ENCODE data around the gene ILRUN. TPM values are rescaled to one million over a fixed set of nuclear protein-coding genes. Genes with fewer than 3 reads are reported as not detected.
A peak's percentile ranks its signal among the peaks of the same experiment; 100 is the strongest.
"Not testable (repeated sequence)": the region's sequence is repeated elsewhere in the genome, so short reads cannot be mapped to it uniquely, and the experiment has no call there.

Gene ILRUN
- total RNA-seq, 1 experiment from 2014 or later = 64.6 TPM

DNA sequence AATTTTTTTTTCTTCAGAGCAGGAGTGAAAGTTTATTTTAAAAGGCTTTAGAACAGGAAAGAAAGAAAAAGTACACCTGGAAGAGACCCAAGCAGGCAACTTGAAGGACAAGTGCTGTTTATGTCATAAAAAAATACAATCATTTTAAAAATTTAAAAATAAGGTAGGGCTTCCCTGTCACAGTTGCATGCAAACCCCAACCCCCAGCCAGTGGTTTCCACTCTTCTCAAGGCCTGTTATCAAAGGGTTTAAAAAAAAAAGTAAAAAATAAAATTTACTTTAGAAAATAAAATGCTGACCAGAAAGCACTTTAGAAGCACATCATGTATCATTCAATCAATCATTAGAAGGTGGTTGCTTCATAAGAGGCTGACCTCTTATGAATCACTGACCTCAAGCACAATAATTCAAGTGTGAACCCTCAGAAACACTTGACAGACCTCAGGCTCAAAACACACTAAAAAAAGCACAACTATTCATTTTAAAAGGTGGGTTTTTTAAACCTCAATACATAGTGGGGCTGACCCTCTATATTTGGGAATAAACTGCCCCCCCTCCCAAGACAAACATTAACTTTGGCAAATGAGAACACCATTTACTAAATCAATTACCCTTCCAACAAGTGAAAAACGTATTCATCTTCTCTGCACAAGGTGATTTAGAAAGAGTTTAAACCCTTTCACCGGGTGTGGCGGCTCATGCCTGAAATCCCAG is 15.6 kb downstream of the ILRUN start:
- no peak overlapping the region for H3K4me2 ChIP-seq (ENCODE audit: insufficient read depth, insufficient read length, low read length)
- Mint-ChIP-seq H3K27me3 (ENCODE audit: low read depth) (no peaks in the 10 kb centered on the region), H3K9me3 (no peaks in the 10 kb centered on the region; a peak in 1 of 5 replicates), H3K4me1 (no peaks in the 10 kb centered on the region), H3K27ac (0 out of 7 replicates have a peak overlapping the region, but pooled peaks of 1 of the 3 experiments have one; percentile 28), H3K4me3 (no peak overlapping the region), H3K36me3 (ENCODE audit: insufficient read depth in 1 of 3, low read depth in 3 of 3) (peaks cover 0 to 4% (median 4%) of the 10 kb centered on the region in 3 experiments; a peak in 4 of 7 replicates)
- no peak overlapping the region for H2BK5ac ChIP-seq (ENCODE audit: insufficient read length, low read length)
- no peak for TF ChIP-seq CTCF (conservative IDR thresholded peaks at IDR 0.05)
- H4K91ac ChIP-seq (ENCODE audit: insufficient read length, low read depth, low read length) = no peak overlapping the region
- no peak overlapping the region for H2BK12ac ChIP-seq (ENCODE audit: insufficient read length, low read depth, low read length)
- H2AFZ ChIP-seq (ENCODE audit: low read length) = no peak overlapping the region
- H4K5ac ChIP-seq (ENCODE audit: insufficient read length, low read depth, low read length) = no peak overlapping the region
- no peaks in the 10 kb centered on the region for H4K20me1 ChIP-seq (ENCODE audit: control insufficient read depth, insufficient read depth, insufficient read length)
- no peaks in the 10 kb centered on the region for H3K23me2 ChIP-seq (ENCODE audit: insufficient read length, low read depth, low read length, poor library complexity, severe bottlenecking)
- WGBS (ENCODE audit: extremely low coverage, insufficient read length, low lambda C conversion rate) = no CpG with 5 or more reads among the region's 3 CpGs
- H4K8ac ChIP-seq (replicated peaks; ENCODE audit: insufficient read length, low read depth, low read length) = no peak overlapping the region
- H3K79me1 ChIP-seq (ENCODE audit: insufficient read depth, low read depth, low read length, poor library complexity, severe bottlenecking) = peaks cover 12% of the 10 kb centered on the region
- H3K27ac ChIP-seq (ENCODE audit: insufficient read length, low read depth, low read length) = no peak overlapping the region
- H3K4ac ChIP-seq (ENCODE audit: low read depth, low read length) = no peak overlapping the region
- no peak overlapping the region for H3K23ac ChIP-seq (ENCODE audit: insufficient read length, low read depth, low read length)
- H3K9me3 ChIP-seq (ENCODE audit: control insufficient read depth, low read depth, low read length) = no peaks in the 10 kb centered on the region
- H3K18ac ChIP-seq (ENCODE audit: insufficient read length, low read depth, low read length) = no peak overlapping the region
- no peak for DNase-seq
- H3K9ac ChIP-seq (ENCODE audit: extremely low read depth, insufficient read length, low read length) = no peak overlapping the region
- H2BK20ac ChIP-seq (ENCODE audit: low read depth, low read length, poor library complexity, severe bottlenecking) = no peak overlapping the region
- no peak overlapping the region for H3K56ac ChIP-seq (ENCODE audit: insufficient read length, low read depth, low read length)
- no peaks in the 10 kb centered on the region for H3K4me1 ChIP-seq (ENCODE audit: insufficient read depth, low read length)
- no peak overlapping the region for H2BK120ac ChIP-seq (ENCODE audit: low read depth, low read length, poor library complexity, severe bottlenecking)
- H3K79me2 ChIP-seq (ENCODE audit: insufficient read depth, low read length) = peaks cover 6% of the 10 kb centered on the region; the same call in 1 of the 2 replicates
- no peak overlapping the region for H3K14ac ChIP-seq (ENCODE audit: insufficient read depth, low read length)
- H3T11ph ChIP-seq (ENCODE audit: low read length) = no peak overlapping the region
- no peak overlapping the region for H2AK5ac ChIP-seq (ENCODE audit: insufficient read length, low read length)
- H2BK15ac ChIP-seq (ENCODE audit: low read depth, low read length) = no peak overlapping the region
- H3K27me3 ChIP-seq (ENCODE audit: insufficient read depth, low read length) = no peaks in the 10 kb centered on the region

DNA sequence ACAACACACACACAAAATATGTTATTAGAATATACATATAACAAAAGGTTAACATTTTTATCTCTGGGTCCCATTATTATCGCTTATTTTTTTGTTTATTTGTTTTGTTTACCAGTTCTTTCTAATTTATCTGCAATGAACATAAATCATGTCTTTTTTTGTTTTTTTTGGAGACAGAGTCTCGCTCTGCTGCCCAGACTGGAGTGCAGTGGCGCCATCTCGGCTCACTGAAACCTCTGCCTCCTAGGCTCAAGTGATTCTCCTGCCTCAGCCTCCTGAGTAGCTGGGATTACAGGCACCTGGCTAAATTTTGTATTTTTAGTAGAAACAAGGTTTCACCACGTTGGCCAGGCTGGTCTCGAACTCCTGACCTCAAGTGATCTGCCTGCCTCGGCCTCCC is 16.3 kb downstream of the ILRUN start:
- H3K27me3 Mint-ChIP-seq (ENCODE audit: low read depth); H3K4ac ChIP-seq (ENCODE audit: low read depth, low read length); H3K4me1 Mint-ChIP-seq; H3K14ac ChIP-seq (ENCODE audit: insufficient read depth, low read length); H4K5ac ChIP-seq (ENCODE audit: insufficient read length, low read depth, low read length); H4K20me1 ChIP-seq (ENCODE audit: control insufficient read depth, insufficient read depth, insufficient read length); H2BK5ac ChIP-seq (ENCODE audit: insufficient read length, low read length); H4K8ac ChIP-seq (replicated peaks; ENCODE audit: insufficient read length, low read depth, low read length); H2BK20ac ChIP-seq (ENCODE audit: low read depth, low read length, poor library complexity, severe bottlenecking); H3K27ac ChIP-seq (ENCODE audit: insufficient read length, low read depth, low read length); H4K91ac ChIP-seq (ENCODE audit: insufficient read length, low read depth, low read length); H3K23me2 ChIP-seq (ENCODE audit: insufficient read length, low read depth, low read length, poor library complexity, severe bottlenecking); H3K4me1 ChIP-seq (ENCODE audit: insufficient read depth, low read length); H2AFZ ChIP-seq (ENCODE audit: low read length); H2BK120ac ChIP-seq (ENCODE audit: low read depth, low read length, poor library complexity, severe bottlenecking); H3K9ac ChIP-seq (ENCODE audit: extremely low read depth, insufficient read length, low read length); H3K79me2 ChIP-seq (ENCODE audit: insufficient read depth, low read length); H3K36me3 Mint-ChIP-seq (ENCODE audit: insufficient read depth in 1 of 3, low read depth in 3 of 3); H3T11ph ChIP-seq (ENCODE audit: low read length); DNase-seq; H3K9me3 ChIP-seq (ENCODE audit: control insufficient read depth, low read depth, low read length); H3K4me3 Mint-ChIP-seq; H3K18ac ChIP-seq (ENCODE audit: insufficient read length, low read depth, low read length); H3K9me3 Mint-ChIP-seq; H3K27me3 ChIP-seq (ENCODE audit: insufficient read depth, low read length); H3K56ac ChIP-seq (ENCODE audit: insufficient read length, low read depth, low read length); H3K4me2 ChIP-seq (ENCODE audit: insufficient read depth, insufficient read length, low read length); H3K23ac ChIP-seq (ENCODE audit: insufficient read length, low read depth, low read length); H2BK12ac ChIP-seq (ENCODE audit: insufficient read length, low read depth, low read length); H2AK5ac ChIP-seq (ENCODE audit: insufficient read length, low read length); H2BK15ac ChIP-seq (ENCODE audit: low read depth, low read length): not testable (repeated sequence)
- peaks cover 12% of the 10 kb centered on the region for H3K79me1 ChIP-seq (ENCODE audit: insufficient read depth, low read depth, low read length, poor library complexity, severe bottlenecking)
- H3K27ac Mint-ChIP-seq = peak overlapping the region in 1 of 3 experiments; percentile 57; a peak in 1 of 7 replicates
- no CpG with 5 or more reads among the region's 7 CpGs for WGBS (ENCODE audit: extremely low coverage, insufficient read length, low lambda C conversion rate)
